MM.1S (cell line): Measurements from ENCODE around the gene NTN4.

Experiments used
- DNase-seq: peaks from one replicate; pipeline ENCODE4 v3.0.0-alpha.2; 2015
- H2AFZ ChIP-seq: fragments of 300-600 bp; sonication (generic); 2 replicates; pipeline ENCODE4 v1.6.0; 2016; ENCODE audit warnings: antibody characterized with exemption, low read length
- H3F3A ChIP-seq: fragments of 300-600 bp; sonication (generic); 2 replicates; pipeline ENCODE4 v1.6.1; 2016; ENCODE audit warnings: mild to moderate bottlenecking, antibody characterized with exemption, low read length, moderate library complexity, mixed read lengths; ENCODE audit not compliant: insufficient read depth
- H3K27ac ChIP-seq: fragments of 300-600 bp; sonication (generic); 2 replicates; pipeline ENCODE4 v1.5.1; 2016; ENCODE audit warnings: mild to moderate bottlenecking, low read length
- H3K27me3 ChIP-seq: fragments of 300-600 bp; sonication (generic); replicated peaks from 2 replicates; pipeline ENCODE4 v1.6.0; 2016; ENCODE audit warnings: low read length; ENCODE audit not compliant: insufficient read depth
- H3K36me3 ChIP-seq: fragments of 300-600 bp; sonication (generic); replicated peaks from 2 replicates; pipeline ENCODE4 v1.6.1; 2016; ENCODE audit warnings: mild to moderate bottlenecking, low read length, mixed read lengths; ENCODE audit not compliant: insufficient read depth
- H3K4me1 ChIP-seq: fragments of 300-600 bp; sonication (generic); 2 replicates; pipeline ENCODE4 v1.6.1; 2016; ENCODE audit warnings: low read length, mixed read lengths
- H3K4me2 ChIP-seq: fragments of 300-600 bp; sonication (generic); 2 replicates; pipeline ENCODE4 v1.6.0; 2016; ENCODE audit warnings: low read depth, low read length
- H3K4me3 ChIP-seq: fragments of 300-600 bp; sonication (generic); 2 replicates; pipeline ENCODE4 v1.5.1; 2016; ENCODE audit warnings: low read length, mixed read lengths
- H3K79me2 ChIP-seq: fragments of 300-600 bp; sonication (generic); 2 replicates; pipeline ENCODE4 v1.6.1; 2016; ENCODE audit warnings: mixed run types, low read length, mixed read lengths
- H3K9ac ChIP-seq: fragments of 300-600 bp; sonication (generic); 2 replicates; pipeline ENCODE4 v1.6.1; 2016; ENCODE audit warnings: low read length, mixed read lengths
- H3K9me2 ChIP-seq: fragments of 300-600 bp; sonication (generic); replicated peaks from 2 replicates; pipeline ENCODE4 v1.6.1; 2016; ENCODE audit warnings: mild to moderate bottlenecking, low read length, mixed read lengths; ENCODE audit not compliant: insufficient read depth
- H3K9me3 ChIP-seq: fragments of 300-600 bp; sonication (generic); replicated peaks from 2 replicates; pipeline ENCODE4 v1.6.1; 2016; ENCODE audit warnings: mild to moderate bottlenecking, low read length, mixed read lengths; ENCODE audit not compliant: insufficient read depth
- H4K20me1 ChIP-seq: fragments of 300-600 bp; sonication (generic); 2 replicates; pipeline ENCODE4 v1.6.1; 2016; ENCODE audit warnings: mild to moderate bottlenecking, low read length, moderate library complexity, mixed read lengths; ENCODE audit not compliant: insufficient read depth
- EZH2 ChIP-seq: fragments of 300-600 bp; sonication (generic); optimal IDR thresholded peaks from 2 replicates; pipeline ENCODE3; 2017; ENCODE audit warnings: low read depth, mild to moderate bottlenecking, antibody characterized with exemption, low read length, mixed read lengths
- EZH2phosphoT487 ChIP-seq: fragments of 300-600 bp; sonication (generic); IDR thresholded peaks from 2 replicates; pipeline ENCODE4 v1.6.1; 2018; ENCODE audit warnings: antibody characterized with exemption, low read length
- TF ChIP-seq, protein P1 (sequence below): fragments of 300-600 bp; sonication (generic); IDR thresholded peaks from 2 replicates; pipeline ENCODE4 v1.5.1; 2016; ENCODE audit warnings: antibody characterized with exemption, low read length, mixed read lengths

Gene NTN4

DNA sequence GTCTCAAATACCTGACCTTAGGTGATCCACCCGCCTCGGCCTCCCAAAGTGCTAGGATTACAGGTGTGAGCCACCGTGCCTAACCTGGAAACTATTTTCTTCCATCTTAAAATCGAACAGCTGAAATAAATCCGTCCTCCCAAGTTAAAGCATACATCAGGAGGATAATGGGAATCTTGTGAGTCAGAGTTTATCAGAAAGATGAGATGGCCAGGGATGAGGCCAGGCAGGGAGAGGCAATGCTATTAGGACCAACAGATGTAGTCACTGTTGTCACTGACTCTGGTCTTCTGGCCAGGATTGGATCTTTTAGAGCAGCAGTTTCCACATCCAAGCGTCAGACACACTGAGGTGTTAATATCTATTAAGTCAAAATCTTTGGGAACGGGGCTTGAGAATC lies 177.5 kb downstream of the NTN4 start:
- Histone ChIP-seq H3K9me3 (no peaks in the 10 kb centered on the region), H3K4me2 (no peak overlapping the region), H2AFZ (no peak overlapping the region), H3K4me3 (no peak overlapping the region), H3K4me1 (no peaks in the 10 kb centered on the region), H3K79me2 (no peaks in the 10 kb centered on the region), H3F3A (no peaks in the 10 kb centered on the region), H3K36me3 (no peaks in the 10 kb centered on the region), H3K9me2 (no peaks in the 10 kb centered on the region), H4K20me1 (no peaks in the 10 kb centered on the region), H3K9ac (no peak overlapping the region), H3K27ac (no peak overlapping the region), H3K27me3 (no peaks in the 10 kb centered on the region)
- no peak for DNase-seq
- TF ChIP-seq EZH2phosphoT487 (no peak), EZH2 (no peak)
- TF ChIP-seq, protein P1, sequence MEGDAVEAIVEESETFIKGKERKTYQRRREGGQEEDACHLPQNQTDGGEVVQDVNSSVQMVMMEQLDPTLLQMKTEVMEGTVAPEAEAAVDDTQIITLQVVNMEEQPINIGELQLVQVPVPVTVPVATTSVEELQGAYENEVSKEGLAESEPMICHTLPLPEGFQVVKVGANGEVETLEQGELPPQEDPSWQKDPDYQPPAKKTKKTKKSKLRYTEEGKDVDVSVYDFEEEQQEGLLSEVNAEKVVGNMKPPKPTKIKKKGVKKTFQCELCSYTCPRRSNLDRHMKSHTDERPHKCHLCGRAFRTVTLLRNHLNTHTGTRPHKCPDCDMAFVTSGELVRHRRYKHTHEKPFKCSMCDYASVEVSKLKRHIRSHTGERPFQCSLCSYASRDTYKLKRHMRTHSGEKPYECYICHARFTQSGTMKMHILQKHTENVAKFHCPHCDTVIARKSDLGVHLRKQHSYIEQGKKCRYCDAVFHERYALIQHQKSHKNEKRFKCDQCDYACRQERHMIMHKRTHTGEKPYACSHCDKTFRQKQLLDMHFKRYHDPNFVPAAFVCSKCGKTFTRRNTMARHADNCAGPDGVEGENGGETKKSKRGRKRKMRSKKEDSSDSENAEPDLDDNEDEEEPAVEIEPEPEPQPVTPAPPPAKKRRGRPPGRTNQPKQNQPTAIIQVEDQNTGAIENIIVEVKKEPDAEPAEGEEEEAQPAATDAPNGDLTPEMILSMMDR, result no peak

DNA sequence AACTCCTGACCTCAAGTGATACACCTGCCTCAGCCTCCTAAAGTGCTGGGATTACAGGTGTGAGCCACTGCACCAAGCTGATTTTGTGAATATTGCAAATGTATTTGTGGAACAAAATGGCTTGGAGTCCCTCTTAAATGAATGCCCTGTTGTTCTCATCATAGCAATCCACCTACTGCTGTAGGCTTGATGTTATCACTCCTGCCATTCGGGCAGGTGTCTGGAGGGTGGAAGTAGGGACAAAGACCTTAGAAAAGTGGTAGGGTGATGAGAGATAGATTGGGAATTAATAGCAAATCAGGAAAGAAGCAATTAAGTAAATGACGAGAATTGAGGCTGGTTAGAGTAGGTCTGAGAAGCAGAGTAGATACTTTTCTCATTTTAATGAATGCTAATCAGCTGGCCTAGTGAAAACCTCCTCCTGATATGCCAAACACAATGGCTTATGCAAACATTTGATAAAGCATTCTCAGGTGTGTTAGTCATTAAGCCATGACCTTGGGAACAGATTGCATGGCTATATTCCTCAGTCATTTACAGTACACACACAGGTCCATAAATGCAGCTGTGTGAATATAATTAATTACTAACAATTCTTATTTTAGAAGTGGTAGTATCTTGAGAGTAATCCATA lies 178.8 kb downstream of the NTN4 start:
- Histone ChIP-seq H2AFZ (no peak overlapping the region), H3K4me1 (no peaks in the 10 kb centered on the region), H3K79me2 (no peaks in the 10 kb centered on the region), H3K9ac (no peak overlapping the region), H3K4me2 (no peak overlapping the region), H3K27ac (no peak overlapping the region), H4K20me1 (no peaks in the 10 kb centered on the region), H3K9me3 (no peaks in the 10 kb centered on the region), H3K27me3 (no peaks in the 10 kb centered on the region), H3K36me3 (no peaks in the 10 kb centered on the region), H3F3A (no peaks in the 10 kb centered on the region), H3K4me3 (no peak overlapping the region), H3K9me2 (no peaks in the 10 kb centered on the region)
- DNase-seq, result no peak
- TF ChIP-seq EZH2phosphoT487 (no peak), EZH2 (no peak)
- TF ChIP-seq, protein P1, result no peak

DNA sequence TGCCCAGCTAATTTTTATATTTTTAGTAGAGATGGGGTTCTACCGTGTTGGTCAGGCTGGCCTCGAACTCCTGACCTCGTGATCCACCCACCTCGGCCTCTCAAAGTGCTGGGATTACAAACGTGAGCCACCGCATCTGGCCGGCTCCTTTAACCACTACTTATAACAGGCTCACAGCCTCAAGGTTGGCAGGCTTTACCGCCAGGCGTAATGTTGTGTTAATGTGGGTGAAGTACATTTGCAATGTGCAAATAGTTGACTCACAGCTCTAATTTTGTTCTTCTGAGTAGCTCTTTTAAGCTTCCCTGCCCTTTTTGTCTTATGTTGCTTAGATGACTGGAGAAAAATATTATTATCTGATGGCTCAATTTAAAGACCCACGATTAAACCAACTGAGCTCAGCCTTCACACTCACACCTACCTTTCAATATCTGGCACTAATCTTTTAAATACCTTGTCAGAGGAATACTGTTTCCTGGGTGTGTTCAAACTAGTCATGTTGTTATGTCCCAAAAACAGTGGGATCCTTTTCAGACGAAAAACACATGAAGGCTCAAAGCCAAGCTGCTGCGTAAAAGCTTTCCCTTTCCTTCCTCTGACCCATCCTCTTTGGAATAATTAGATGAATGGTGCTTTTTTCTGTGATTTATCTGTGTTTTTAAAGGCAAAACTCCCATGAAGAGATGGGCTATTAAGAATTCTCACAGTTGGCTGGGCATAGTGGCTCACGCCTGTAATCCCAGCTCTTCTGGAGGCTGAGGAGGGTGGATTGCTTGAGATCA lies 182.1 kb downstream of the NTN4 start:
- Histone ChIP-seq H3K27ac (no peak overlapping the region), H3K9ac (no peak overlapping the region)

More for the DNA sequence above, 182.1 kb downstream of the NTN4 start:
- Histone ChIP-seq H3K36me3 (no peaks in the 10 kb centered on the region), H3K4me1 (no peaks in the 10 kb centered on the region), H4K20me1 (no peaks in the 10 kb centered on the region), H3K27me3 (no peaks in the 10 kb centered on the region), H3K9me2 (no peaks in the 10 kb centered on the region), H3K79me2 (no peaks in the 10 kb centered on the region), H2AFZ (no peak overlapping the region), H3F3A (no peaks in the 10 kb centered on the region), H3K4me2 (no peak overlapping the region), H3K9me3 (no peaks in the 10 kb centered on the region), H3K4me3 (no peak overlapping the region)
- DNase-seq, result no peak
- TF ChIP-seq, protein P1, result no peak
- TF ChIP-seq EZH2 (no peak), EZH2phosphoT487 (no peak)
